ENCODE measurements around the gene KRT6B. TPM values are rescaled to one million over a fixed set of nuclear protein-coding genes. Genes with fewer than 3 reads are reported as not detected.

The KRT6B gene
- total RNA-seq, 1 donor from 2014 or later = not detected

DNA sequence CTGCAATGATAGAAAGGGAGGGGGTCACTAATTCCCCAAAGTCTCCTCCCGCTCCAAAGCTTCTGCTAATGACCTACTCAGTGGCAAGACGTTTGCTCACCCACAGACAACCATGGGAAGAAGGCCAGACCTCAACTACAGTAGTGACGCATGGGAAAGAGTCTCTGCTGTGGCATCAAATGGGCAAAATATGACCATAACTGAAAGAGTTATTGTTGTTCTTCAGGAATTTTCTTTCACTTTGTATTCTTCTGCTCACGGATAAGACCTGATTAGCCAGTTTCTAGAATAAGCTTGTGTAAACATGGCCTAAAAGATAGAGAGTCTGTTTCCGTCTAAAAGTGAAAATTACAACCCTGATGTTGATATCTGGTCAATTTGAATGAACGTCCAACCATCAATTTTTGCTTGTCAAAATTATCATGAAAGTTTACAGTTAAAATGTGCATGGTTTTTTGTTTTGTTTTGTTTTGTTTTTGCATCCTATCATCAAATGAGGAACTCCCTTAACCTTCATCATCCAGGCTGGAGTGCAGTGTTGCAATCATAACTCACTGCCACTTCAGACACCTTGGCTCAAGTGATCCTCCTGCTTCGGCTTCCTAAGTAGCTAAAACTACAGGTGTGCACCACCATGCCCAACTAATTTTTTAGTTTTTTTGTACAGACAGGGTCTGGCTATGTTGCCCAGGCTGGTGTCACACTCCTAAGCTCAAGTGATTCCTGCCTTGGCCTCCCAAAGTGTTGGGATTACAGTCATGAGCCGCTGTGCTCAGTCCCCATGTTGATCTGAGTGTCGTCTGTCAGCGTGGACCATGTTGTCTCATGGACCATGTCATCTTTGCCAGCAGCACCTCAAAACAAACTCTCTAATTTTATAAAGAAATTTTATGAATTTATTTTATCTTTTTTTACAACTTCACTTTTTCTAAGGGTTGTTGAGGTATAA lies 7.0 kb downstream of the KRT6B start:
- Mint-ChIP-seq H3K9me3 (no peaks in the 10 kb centered on the region), H3K4me3 (no peak overlapping the region), H3K27ac (no peak overlapping the region), H3K36me3 (ENCODE audit: low read depth) (no peaks in the 10 kb centered on the region), H3K27me3 (peaks cover 20% of the 10 kb centered on the region), H3K4me1 (no peaks in the 10 kb centered on the region)
- ATAC-seq (ENCODE audit: low read depth) = no peak
- CTCF ChIA-PET = no interaction called here
- TF ChIP-seq, protein P1, sequence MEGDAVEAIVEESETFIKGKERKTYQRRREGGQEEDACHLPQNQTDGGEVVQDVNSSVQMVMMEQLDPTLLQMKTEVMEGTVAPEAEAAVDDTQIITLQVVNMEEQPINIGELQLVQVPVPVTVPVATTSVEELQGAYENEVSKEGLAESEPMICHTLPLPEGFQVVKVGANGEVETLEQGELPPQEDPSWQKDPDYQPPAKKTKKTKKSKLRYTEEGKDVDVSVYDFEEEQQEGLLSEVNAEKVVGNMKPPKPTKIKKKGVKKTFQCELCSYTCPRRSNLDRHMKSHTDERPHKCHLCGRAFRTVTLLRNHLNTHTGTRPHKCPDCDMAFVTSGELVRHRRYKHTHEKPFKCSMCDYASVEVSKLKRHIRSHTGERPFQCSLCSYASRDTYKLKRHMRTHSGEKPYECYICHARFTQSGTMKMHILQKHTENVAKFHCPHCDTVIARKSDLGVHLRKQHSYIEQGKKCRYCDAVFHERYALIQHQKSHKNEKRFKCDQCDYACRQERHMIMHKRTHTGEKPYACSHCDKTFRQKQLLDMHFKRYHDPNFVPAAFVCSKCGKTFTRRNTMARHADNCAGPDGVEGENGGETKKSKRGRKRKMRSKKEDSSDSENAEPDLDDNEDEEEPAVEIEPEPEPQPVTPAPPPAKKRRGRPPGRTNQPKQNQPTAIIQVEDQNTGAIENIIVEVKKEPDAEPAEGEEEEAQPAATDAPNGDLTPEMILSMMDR (IDR thresholded peaks at IDR 0.05) = no peak
- intact Hi-C loops (cut with micrococcal nuclease) = no loop called here
- DNase-seq = no peak
- POLR2A ChIA-PET = no interaction called here

- ATAC-seq (ENCODE audit: low read depth) (no peak), DNase-seq (no peak)
- Mint-ChIP-seq H3K27ac (no peak overlapping the region), H3K36me3 (ENCODE audit: low read depth) (no peaks in the 10 kb centered on the region), H3K4me1 (no peaks in the 10 kb centered on the region), H3K9me3 (no peaks in the 10 kb centered on the region), H3K4me3 (no peak overlapping the region), H3K27me3 (peaks cover 20% of the 10 kb centered on the region)
- intact Hi-C loops (cut with micrococcal nuclease) = no loop called here
- TF ChIP-seq, protein P1 (IDR thresholded peaks at IDR 0.05) = no peak
- CTCF ChIA-PET = no interaction called here
- POLR2A ChIA-PET = no interaction called here
These were observed 8.0 kb downstream of the KRT6B start for GRCh38 chr12:52443966-52444365.

GRCh38 chr12:52442600-52443061 lies 9.3 kb downstream of the KRT6B start:
- ChIA-PET CTCF (no interaction called here), POLR2A (no interaction called here)
- no peak for ATAC-seq (ENCODE audit: low read depth)
- Mint-ChIP-seq H3K27ac (no peak overlapping the region), H3K36me3 (ENCODE audit: low read depth) (no peaks in the 10 kb centered on the region), H3K4me3 (no peak overlapping the region), H3K9me3 (no peaks in the 10 kb centered on the region), H3K27me3 (peaks cover 20% of the 10 kb centered on the region), H3K4me1 (no peaks in the 10 kb centered on the region)
- no peak for DNase-seq
- TF ChIP-seq, protein P1 (IDR thresholded peaks at IDR 0.05) = no peak
- intact Hi-C loops (cut with micrococcal nuclease) = no loop called here

DNA sequence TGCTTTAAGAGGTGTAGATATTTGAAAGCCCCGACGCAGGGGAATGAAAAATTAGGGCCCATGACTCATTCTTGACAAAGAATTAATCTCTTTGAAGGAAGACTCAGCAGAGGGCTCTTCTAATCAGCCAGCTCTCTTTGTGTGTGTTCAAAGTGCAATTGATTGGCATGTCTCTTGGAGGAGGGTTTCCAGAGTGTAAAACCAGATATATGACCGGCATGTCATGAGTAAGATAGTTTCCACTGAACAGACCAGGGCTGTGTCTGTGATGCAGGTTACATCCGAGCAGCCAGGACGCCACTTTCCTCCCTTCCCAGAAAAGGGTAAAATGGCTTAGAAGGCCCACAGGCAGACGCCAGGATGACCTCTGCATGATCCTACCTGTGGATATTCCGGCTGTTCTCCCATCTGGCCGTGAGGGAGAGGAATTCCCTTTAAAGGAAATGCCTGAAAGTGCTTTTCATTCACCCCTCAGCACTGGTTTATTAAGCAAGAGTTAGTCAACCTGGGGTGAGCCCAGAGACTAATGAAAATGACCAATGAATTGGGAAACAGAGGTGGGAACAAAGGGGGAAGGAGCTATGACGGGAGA lies 10.5 kb downstream of the KRT6B start:
- no peak for ATAC-seq (ENCODE audit: low read depth)
- no peak for DNase-seq
- POLR2A ChIA-PET = no interaction called here
- Mint-ChIP-seq H3K36me3 (ENCODE audit: low read depth) (no peaks in the 10 kb centered on the region), H3K27me3 (peaks cover 24% of the 10 kb centered on the region), H3K4me3 (no peak overlapping the region), H3K4me1 (no peaks in the 10 kb centered on the region), H3K27ac (no peak overlapping the region), H3K9me3 (no peaks in the 10 kb centered on the region)
- TF ChIP-seq, protein P1 (IDR thresholded peaks at IDR 0.05) = no peak
- CTCF ChIA-PET = no interaction called here
- intact Hi-C loops (cut with micrococcal nuclease) = no loop called here

- peaks cover 22% of the 10 kb centered on the region for H3K27me3 Mint-ChIP-seq
- H3K36me3 Mint-ChIP-seq (ENCODE audit: low read depth) = no peaks in the 10 kb centered on the region
- TF ChIP-seq, protein P1 (IDR thresholded peaks at IDR 0.05) = no peak
- H3K4me1 Mint-ChIP-seq = no peaks in the 10 kb centered on the region
- H3K9me3 Mint-ChIP-seq = no peaks in the 10 kb centered on the region
- no peak overlapping the region for H3K4me3 Mint-ChIP-seq
- intact Hi-C loops (cut with micrococcal nuclease) = no loop called here
- no peak overlapping the region for H3K27ac Mint-ChIP-seq
- CTCF ChIA-PET = no interaction called here
- DNase-seq (no peak), ATAC-seq (ENCODE audit: low read depth) (no peak)
- POLR2A ChIA-PET = no interaction called here
These were observed 11.1 kb downstream of the KRT6B start for GRCh38 chr12:52440821-52441319.
